IPS-NIHi7 (cell line): Measurements from ENCODE around the gene DNAI4.
A peak's percentile ranks its signal among the peaks of the same experiment; 100 is the strongest.
"Not testable (repeated sequence)": the region's sequence is repeated elsewhere in the genome, so short reads cannot be mapped to it uniquely, and the experiment has no call there.

Source experiments
- DNase-seq: peaks from one replicate; pipeline ENCODE4 v3.0.0; 2012; ENCODE audit warnings: mixed read lengths; ENCODE audit errors: extremely low spot score

Gene DNAI4

DNA sequence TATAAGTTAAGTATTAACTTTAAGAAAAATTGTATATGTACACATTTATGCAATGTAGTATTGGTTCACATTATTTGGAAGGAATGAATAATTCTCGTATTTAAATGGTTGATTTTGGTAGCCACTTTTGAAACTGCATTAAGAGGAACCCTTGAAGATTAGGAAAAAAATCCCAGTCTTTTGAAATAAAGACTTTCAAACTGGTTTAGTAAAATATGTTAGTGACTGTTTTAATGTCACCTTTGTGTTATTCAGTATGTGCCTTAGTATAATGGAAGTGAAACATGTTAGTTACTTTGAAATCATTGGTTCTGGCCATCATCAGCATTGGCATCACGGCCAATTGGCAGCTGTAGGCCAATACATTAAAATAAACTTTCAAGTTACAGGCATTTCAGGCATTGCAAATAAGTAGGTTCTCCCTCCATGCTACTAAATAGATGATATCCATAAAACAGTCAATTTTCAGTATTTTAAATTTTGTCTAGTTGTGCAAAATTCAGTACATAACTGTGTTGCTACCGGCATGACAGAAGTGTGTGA is 4.6 kb upstream of the DNAI4 start:
- DNase-seq: no peak

DNA sequence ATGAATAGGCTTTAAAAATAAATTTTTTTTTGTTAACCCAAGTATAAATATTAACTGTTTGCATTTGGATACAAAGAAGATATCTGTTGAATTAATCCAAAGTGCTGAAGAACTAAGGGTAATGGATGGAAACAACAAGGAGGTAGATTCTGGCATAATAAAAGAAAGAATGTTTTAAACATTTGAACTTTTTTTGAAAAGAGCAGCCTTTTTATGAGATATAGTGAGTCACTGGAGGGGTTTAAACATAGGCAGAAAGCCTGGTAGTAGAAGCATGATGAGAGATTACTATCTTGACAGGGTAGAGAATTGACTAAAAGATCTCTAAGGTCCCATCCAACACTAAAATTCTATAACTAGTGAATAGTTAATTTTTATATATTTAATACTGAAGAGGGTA is 2.9 kb upstream of the DNAI4 start:
- no peak for DNase-seq

DNA sequence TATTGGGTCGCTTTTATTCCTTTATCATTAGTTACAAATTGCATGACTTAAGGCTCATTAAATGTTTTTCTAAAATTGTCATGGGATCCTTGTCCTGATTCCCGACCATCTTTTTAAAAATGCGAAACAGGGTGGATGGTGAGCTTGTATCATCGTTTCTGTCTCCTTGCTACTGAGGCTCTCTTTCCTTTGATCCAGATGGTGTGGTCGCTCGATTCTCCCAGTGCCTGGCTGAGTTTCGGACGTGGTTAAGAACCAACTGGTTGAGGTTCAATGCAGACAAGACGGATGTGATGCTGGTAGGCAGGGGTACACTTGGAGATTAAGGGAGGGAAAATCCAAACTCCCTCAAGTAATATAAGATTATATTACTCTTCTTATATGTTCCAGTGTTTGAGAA is 1.3 kb upstream of the DNAI4 start:
- peak; percentile 8 for DNase-seq

DNA sequence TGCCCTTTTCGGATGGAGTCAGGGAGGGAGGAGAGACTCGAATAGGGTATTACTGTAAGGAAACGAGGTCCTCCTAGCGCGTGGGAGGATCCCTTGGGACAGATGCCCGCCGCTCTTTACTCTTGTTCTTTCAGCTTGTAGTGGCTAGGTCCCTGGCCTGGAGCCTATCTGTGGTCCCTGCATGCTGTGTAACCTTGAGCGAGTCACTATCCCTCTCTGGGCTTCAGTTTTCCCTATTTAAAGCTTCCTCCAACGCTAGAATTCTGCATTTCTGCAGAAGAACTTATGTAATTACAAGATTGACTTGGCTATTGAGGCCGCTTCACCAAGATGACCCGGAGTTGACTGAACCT is 878 bp upstream of the DNAI4 start:
- DNase-seq: no peak

DNA sequence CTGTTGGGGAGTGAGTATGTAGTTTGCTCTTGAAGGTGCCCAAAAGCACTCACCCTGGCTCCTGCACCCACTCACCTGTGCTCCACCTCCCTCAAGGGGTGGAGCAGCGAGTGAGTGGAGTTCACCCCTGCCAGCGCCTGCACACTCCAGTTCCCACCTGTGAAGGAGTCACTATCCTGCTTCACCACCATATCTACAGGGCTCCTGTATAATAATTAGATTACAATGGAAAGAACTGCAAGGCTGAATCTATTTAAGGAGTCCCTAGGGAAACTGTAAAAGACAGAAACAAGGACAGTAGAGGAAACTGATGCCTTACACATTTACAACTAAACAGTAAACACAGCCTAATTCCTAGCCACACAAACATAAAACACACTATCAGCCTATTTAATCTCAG is 4.1 kb downstream of the DNAI4 start:
- no peak for DNase-seq

DNA sequence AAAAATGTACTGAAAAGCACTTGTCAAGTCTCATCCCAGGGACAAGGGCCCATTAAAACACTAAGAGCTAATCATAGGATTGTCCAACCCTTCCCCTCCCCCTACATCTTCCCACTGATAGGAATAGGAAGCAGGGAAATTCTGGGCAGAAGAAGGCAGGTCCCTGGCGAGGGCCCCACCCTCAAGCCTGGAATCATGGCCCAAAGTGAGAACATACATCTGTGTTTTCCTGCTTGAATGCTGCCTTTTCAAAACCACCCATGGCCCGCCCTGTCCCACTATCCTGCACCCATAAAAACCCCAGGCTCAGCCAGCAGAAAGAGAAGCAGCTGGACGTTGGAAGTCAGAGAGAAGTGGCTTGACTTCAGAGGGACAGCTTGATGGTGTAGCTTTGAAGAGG is 4.8 kb downstream of the DNAI4 start:
- DNase-seq: no peak

DNA sequence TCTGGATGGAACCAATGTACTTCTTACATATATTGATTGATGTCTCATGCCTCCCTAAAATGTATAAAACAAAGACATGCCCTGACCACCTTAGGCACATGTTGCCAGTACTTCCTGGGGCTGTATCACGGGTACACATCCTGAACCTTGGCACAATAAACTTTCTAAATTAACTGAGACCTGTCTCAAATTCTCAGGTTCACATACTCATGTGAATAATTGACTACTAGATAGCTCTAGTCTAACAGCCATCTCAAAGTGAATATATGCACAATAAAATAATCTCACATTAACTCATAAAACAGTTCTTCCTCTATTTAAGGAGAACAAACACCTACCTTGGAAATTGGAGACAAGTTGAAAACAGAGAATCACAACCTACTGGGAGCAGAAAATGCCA is 5.6 kb downstream of the DNAI4 start:
- DNase-seq: no peak

DNA sequence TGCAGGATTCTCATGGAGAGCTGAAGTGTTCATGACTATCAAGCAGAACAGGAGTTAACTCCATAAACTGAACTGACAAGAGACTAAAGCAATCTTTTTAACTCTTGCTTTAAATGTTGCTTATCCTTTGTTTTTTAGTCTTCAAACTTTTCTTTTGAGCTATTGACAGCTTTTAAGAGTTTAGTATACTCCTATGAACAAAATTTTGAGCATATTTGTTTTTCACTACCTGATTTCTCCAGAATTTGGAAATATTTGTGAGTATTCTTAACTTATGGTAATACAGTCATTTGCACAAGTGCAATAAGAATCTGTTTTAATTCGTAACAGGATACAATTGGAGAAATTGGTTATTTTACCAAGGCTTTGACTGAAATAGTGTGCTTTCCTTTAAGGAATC is 7.2 kb downstream of the DNAI4 start:
- DNase-seq: no peak

DNA sequence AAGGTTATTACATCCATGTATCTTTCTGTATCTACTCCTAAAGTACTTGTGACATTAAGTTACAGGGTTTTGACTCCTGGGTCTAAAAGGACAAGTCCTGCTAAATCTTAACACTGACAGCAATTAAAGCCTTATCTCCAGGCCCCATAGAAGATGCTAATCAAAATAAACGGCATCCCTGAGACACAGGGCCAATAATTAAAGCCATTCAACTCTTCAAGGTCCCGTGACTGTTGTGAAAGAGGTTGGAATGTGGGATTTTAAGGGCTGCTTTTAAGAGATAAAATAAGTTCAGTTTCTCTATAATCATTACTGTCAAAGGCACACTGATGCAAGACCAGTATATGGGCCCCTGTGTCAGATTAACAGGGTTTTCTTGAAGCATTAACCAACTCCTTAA is 8.3 kb downstream of the DNAI4 start:
- no peak for DNase-seq

DNA sequence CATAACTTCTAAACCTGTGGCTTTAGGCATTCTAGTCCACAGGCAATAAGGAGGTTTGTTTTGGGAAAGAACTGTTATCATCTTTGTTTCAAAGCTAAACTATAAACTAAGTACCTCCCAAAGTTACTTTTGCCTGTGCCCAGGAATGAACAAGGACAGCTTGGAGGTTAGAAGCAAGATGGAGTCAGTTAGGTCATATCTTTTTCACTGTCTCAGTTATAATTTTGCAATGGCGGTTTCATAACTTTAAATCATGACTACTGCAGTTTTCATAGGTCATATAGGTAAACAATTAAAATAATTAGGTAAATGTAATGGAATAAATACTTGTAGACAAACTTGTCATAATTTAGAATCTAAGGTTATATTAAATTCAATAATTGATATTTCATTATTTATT is 9.5 kb downstream of the DNAI4 start:
- DNase-seq: not testable (repeated sequence)

DNA sequence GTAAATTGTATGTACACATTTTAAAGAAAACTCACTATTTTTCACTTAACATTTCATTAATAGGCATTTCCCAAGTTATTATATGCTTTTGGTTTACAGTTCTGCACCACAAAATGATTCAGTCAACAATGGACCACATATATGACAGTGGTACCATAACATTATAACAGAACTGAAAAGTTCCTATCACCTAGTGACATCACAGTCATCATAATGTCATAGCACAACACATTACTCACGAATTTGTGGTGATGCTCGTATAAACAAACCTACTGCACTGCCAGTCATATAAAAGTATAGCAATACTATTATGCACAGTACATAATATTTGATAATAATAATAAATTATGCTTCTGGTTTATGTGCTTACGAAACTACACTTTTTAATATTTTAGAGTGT is 30.9 kb downstream of the DNAI4 start:
- DNase-seq: no peak

DNA sequence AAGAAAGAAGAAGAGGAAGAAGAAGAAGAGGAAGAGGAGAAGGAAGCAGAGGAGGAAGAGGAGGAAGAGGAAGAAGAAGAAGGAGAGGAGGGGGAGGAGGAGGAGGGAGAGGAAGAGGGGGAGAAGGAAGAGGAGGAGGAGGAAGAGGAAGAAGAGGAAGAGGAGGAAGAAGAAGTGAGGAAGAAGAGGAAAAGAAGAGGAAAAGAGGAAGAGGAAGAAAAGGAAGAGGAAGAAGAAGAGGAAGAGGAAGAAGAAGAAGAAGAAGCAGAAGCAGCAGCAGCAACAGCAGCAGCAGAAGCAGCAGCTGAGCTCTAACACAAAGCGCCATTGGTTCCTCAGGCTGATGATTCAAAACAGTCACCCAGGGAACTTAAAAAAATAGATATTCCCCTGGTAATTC is 34.0 kb downstream of the DNAI4 start:
- DNase-seq: no peak

DNA sequence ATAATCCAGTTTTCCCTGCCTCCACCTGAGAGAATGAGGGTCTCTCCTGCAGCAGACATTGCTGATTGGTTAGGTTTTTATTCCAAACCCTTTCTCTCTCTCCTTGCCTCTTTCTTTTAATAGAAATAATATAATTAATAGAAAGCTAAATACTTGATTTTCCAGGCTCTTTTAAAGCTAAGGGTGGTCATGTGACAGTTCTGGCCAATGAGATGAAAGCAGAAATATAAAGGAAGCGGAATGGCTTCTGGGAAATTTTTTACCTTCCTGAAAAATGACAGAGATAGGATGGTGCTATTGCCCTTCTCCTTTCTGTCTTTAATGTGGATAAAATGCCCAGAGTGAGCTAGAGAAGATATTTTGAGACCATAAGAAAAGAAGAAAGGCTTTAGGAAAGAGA is 35.6 kb downstream of the DNAI4 start:
- DNase-seq: no peak

DNA sequence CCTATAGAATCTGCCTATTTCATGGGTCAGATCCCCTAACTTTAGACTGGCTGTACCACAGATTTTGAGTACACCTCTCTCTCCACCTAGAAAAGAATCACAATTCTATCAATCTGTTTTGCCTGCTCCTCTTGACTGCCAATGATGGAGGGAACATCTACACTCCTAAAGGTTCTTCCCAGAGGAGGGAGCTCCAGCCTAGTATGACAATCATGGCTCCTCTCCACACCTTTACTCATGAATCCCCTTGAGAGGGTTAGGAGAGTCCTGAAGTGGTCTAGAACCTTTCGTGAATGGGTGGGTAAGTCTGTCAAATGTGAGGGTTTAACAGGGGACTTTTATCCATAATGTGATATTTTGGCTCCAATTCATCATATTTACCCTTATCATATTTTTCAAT is 48.0 kb downstream of the DNAI4 start:
- DNase-seq: peak; percentile 15

DNA sequence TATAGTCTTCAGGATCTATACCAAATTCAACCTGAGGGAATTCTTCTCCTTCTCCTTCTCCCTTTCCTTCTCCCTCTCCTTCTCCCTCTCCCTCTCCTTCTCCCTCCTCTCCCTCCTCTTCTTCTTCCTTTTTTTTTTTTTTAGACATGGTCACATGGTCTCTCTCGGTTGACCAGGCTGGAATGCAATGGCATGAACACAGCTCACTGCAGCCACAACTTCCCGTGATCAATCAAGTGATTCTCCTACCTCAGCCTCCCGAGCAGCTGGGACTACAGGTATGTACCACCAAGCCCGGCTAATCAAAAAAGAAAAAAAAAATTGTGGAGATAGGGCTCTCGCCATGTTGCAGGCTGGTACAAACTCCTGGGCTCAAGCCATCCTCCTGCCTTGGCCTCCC is 51.5 kb downstream of the DNAI4 start:
- DNase-seq: no peak

DNA sequence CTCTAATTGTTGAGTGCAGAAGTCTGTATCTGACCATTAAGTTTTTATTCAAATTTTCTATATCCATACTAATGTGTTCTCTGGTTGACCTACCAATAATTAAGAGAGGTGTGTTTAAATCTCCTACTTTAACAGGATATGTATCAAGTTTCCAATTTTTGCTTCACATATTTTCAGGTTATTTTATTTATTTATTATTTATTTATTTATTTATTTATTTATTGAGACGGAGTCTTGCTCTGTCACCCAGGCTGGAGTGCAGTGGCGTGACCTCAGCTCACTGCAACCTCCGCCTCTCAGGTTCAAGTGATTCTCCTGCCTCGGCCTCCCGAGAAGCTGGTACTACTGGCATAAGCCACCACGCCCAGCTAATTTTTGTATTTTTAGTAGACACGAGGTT is 52.6 kb downstream of the DNAI4 start:
- not testable (repeated sequence) for DNase-seq

DNA sequence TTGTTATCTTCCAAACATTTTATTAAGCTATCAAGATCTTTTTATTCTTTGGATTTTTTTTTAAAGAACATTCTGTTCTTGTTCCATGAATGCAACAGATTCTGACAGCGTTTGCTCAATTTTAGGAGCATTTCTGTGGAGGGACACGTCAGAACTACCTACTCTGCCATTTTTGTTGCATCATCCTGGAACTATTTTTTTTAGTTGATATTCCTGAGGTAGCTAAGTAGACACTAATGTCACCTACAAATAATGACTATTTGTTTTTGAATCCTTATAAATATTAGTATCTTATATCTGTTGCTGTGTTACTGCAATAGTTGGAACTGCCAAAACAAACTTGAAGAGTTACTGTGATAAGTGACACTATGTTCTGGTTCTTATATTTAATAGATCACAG is 57.2 kb downstream of the DNAI4 start:
- DNase-seq: no peak

DNA sequence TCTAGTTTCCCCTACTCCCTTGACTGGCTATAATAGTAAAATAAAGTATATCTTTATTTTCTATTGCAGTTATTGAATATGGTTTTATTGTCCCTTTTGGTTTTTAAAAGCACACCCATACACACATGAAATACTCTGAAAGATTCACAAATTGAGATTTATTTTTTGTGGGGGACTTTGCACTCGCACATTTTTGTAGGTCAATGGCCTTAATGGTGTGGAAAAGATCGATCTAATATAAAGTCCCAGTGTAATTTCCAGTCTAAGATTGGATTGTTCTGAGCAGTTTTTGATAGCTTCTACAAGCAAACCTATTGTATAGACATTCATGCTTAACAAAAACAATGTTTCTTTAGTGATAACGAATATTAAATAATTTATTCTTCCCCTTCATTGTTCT is 64.1 kb downstream of the DNAI4 start:
- DNase-seq: no peak

DNA sequence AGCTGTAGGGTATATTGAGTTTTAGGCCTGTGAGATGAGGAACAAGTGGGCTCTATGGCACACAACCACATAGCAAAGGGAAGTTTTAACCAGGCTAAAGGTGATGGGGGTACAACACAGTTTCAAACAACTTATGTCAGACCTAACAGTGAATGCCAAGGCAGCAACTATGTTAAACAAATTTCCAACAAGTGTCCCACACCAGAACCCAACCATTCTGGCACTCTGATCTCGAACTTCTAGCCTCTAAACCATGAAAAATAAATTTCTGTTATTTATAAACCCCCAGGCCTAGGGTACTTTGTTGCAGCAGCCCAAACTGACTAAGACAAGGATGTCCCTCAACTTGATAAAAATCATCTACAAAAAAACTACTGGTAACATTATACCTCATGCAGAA is 71.3 kb downstream of the DNAI4 start:
- DNase-seq: no peak

DNA sequence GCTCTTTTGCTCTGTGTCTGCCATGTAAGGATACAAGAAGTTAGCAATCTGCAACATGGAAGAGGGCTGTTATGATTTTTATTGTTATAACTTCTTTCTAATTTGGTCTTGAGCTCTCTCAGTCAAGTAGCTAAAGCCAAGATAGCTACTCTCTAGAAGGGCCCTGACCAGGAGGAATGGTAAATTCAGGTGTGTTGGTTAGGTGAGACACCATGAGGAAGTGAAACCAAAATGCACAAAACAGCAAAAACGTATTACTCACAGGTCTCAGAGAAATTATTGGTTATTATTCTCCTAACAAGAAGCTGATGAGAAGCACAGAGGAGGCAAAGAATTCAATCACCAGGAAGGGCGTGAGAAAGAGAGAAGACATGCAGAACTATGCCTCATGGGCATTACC is 71.8 kb downstream of the DNAI4 start:
- no peak for DNase-seq

DNA sequence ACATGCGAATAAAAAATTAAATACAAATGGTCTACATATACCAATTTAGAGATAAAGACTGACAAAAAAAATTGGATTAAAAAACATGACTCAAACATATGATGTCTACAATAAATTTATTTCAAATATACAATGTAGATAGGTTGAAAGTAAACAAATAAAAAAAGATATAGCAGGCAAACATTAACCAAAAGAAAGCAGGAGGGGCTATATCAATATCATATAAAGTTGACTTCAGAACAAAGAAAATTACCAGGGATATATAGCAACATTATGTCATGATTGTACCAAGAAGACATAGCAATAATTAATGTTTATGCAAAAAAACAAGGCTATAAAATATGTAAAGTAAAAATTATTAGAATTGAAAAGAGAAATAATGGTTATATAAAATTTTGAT is 73.7 kb downstream of the DNAI4 start:
- no peak for DNase-seq

DNA sequence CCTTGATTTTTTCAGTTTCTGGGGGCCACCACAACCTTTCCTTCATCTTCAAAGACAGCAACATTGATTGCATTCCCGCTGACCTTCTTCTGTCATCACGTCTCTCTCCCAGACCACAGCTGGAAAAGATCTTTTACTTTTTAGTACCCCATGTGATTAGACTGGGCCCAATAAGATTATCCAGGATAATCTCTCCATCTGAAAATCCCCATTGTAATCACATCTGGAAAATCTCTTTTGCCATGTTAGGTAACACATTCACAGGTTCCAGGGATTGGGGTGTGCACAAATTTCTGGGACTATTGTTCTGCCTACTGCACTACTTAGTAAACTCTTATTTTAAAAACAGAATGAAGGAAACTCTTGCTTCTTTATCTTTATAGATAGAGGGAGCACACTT is 76.5 kb downstream of the DNAI4 start:
- no peak for DNase-seq

DNA sequence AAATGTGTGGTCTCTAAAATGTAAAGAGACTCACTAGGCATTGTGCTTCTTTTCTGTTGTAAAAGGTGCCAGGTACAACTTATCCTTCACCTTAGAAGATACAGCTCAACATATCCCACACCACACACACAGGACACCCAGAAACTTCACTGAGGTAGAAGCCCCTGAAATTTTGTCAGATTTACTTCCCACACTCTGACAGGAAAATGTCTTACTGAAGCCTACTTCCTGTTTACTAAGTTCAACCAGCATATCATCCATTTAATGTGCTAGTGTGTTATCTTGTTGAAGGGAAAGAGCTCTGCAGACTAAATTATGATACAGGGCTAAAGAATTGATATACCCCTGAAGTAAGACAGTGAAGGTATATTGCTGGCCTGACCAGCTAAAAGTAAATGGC is 83.7 kb downstream of the DNAI4 start:
- DNase-seq: no peak

DNA sequence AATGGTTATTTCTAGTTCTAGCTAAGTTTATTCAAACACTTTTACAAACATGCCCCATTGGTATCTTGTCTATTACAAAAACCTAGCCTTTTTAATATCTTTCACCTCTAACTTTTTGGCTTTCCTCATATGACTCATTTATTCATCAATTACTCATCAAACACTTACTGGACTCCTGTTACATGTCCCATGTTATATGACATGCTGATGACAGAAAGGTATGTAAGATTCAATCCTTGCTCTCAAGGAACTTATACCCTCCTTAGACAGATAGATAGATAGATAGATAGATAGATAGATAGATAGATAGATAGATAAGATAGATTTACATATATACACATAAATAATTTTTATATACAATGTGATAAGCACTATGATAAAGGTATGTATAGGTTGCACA is 89.7 kb downstream of the DNAI4 start:
- no peak for DNase-seq

DNA sequence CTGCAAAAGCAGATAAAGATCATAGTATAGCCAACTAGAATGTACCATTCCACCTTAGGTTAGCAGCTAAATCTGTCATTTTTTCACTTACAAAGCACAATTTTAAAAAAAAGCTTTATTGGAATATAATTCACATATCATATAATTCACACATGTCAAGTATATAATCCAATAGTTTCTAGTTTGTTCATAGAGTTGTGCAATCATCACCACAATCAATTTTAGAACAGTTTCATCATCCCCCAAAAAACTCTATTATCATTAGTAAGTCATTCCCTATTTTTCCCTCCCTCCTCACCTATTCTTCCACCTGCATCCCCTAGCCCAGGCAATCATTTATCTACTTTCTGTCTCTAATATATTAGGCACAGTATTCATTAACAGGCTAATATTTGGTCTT is 91.5 kb downstream of the DNAI4 start:
- DNase-seq: no peak
